OCI-LY1 (cell line): ENCODE data around the gene SOCS1.

ENCODE experiments used
- H2AFZ ChIP-seq: fragments of 200-600 bp; sonication (generic), shearing (Covaris generic); 2 replicates; pipeline ENCODE4 v1.6.0; 2014; ENCODE audit warnings: antibody characterized with exemption, mild to moderate bottlenecking, low read length
- H3F3A ChIP-seq: fragments of 200-600 bp; sonication (generic), shearing (Covaris generic); 2 replicates; pipeline ENCODE4 v1.6.0; 2014; ENCODE audit warnings: mild to moderate bottlenecking, antibody characterized with exemption, low read length, moderate library complexity; ENCODE audit not compliant: insufficient read depth
- H3K27ac ChIP-seq: fragments of 200-600 bp; sonication (generic); 2 replicates; pipeline ENCODE4 v1.5.1; 2014; ENCODE audit warnings: low read length, mixed run types, mild to moderate bottlenecking, low read depth; ENCODE audit not compliant: poor library complexity, severe bottlenecking
- H3K27me3 ChIP-seq: fragments of 200-600 bp; sonication (generic); 2 replicates; pipeline ENCODE4 v1.6.0; 2014; ENCODE audit warnings: antibody characterized with exemption, mild to moderate bottlenecking, low read length, moderate library complexity; ENCODE audit not compliant: insufficient read depth
- H3K36me3 ChIP-seq: fragments of 200-600 bp; sonication (generic); 2 replicates; pipeline ENCODE4 v1.6.1; 2014; ENCODE audit warnings: mild to moderate bottlenecking, antibody characterized with exemption, low read length, moderate library complexity, mixed read lengths; ENCODE audit not compliant: insufficient read depth
- H3K4me1 ChIP-seq: fragments of 200-600 bp; sonication (generic); 2 replicates; pipeline ENCODE4 v1.5.1; 2014; ENCODE audit warnings: mild to moderate bottlenecking, low read length, moderate library complexity; ENCODE audit not compliant: insufficient read depth, severe bottlenecking
- H3K4me2 ChIP-seq: fragments of 200-600 bp; sonication (generic), shearing (Covaris generic); 2 replicates; pipeline ENCODE4 v1.6.1; 2014; ENCODE audit warnings: low read length
- H3K4me3 ChIP-seq: fragments of 200-600 bp; sonication (generic); 2 replicates; pipeline ENCODE4 v1.5.1; 2014; ENCODE audit warnings: low read length, low read depth, mild to moderate bottlenecking, mixed read lengths; ENCODE audit not compliant: poor library complexity, severe bottlenecking
- H3K79me2 ChIP-seq: fragments of 200-600 bp; shearing (Covaris generic); 2 replicates; pipeline ENCODE4 v1.6.1; 2016; ENCODE audit warnings: mixed run types, low read length, mixed read lengths; ENCODE audit not compliant: insufficient read depth
- H3K9ac ChIP-seq: fragments of 200-600 bp; sonication (generic), shearing (Covaris generic); 2 replicates; pipeline ENCODE4 v1.6.1; 2014; ENCODE audit warnings: mild to moderate bottlenecking, low read length, mixed read lengths
- H3K9me2 ChIP-seq: fragments of 200-600 bp; sonication (generic), shearing (Covaris generic); 2 replicates; pipeline ENCODE4 v1.6.1; 2014; ENCODE audit warnings: low read depth, mild to moderate bottlenecking, low read length, mixed read lengths
- H3K9me3 ChIP-seq: fragments of 200-600 bp; shearing (Covaris generic); 2 replicates; pipeline ENCODE4 v1.6.1; 2014; ENCODE audit warnings: low read length, mixed read lengths
- H4K20me1 ChIP-seq: fragments of 200-600 bp; sonication (generic), shearing (Covaris generic); 2 replicates; pipeline ENCODE4 v1.6.0; 2016; ENCODE audit warnings: mild to moderate bottlenecking, low read length; ENCODE audit not compliant: insufficient read depth
- EZH2 ChIP-seq: fragments of 200-600 bp; sonication (generic), shearing (Covaris generic); IDR thresholded peaks from 2 replicates; pipeline ENCODE4 v1.8.0; 2017; ENCODE audit warnings: borderline replicate concordance, mixed run types, mild to moderate bottlenecking, antibody characterized with exemption, low read length, moderate library complexity, mixed read lengths
- TF ChIP-seq, protein P1 (sequence below): fragments of 200-600 bp; sonication (generic), shearing (Covaris generic); IDR thresholded peaks from 2 replicates; pipeline ENCODE4 v1.5.1; 2017; ENCODE audit warnings: mild to moderate bottlenecking, antibody characterized with exemption, low read length, moderate library complexity, mixed read lengths

SOCS1 gene

DNA sequence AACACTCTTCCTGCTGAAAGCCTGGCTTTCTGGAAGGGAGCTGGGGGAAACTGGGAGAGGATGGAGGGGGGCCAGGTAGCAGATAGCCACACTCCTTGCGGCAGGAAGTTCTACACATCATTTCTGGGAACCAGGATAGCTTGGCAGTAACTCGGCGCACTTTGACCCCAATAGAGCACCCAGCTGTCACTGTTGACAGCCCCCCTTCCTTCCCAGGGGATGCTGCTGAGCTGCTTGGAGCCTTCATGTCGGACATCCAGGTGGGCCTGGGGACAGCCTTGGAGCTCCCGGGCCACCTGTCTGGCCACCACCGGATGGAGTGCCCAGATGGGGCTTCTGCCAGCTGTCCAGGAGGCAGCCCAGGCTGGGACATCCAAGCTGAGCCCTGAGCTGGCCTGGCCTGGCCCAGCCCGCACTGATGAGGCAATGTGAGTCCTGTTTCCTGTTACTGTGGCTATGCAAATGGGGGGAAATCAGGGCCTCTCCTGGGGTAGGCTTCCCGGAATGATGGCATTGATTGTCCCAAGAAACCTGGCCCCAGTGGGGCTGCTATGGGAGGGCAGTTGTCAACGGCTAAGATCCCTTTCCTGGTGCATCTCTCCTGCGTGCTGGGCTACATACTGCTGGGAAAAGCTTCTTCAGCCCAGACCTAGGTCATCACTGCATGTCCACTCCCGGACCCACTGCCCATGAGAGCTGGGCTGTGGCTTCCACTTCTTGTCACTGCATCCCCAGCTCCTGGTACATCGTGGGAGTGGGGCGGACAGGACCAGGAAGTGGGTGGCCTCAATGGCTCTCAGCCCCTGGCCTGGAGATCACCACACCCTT, 50.0 kb downstream of the SOCS1 start:
- no peak for TF ChIP-seq EZH2
- TF ChIP-seq, protein P1, sequence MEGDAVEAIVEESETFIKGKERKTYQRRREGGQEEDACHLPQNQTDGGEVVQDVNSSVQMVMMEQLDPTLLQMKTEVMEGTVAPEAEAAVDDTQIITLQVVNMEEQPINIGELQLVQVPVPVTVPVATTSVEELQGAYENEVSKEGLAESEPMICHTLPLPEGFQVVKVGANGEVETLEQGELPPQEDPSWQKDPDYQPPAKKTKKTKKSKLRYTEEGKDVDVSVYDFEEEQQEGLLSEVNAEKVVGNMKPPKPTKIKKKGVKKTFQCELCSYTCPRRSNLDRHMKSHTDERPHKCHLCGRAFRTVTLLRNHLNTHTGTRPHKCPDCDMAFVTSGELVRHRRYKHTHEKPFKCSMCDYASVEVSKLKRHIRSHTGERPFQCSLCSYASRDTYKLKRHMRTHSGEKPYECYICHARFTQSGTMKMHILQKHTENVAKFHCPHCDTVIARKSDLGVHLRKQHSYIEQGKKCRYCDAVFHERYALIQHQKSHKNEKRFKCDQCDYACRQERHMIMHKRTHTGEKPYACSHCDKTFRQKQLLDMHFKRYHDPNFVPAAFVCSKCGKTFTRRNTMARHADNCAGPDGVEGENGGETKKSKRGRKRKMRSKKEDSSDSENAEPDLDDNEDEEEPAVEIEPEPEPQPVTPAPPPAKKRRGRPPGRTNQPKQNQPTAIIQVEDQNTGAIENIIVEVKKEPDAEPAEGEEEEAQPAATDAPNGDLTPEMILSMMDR, result no peak
- H3K4me2 ChIP-seq, result no peak overlapping the region
- no peaks in the 10 kb centered on the region for H4K20me1 ChIP-seq
- no peak overlapping the region for H3K9ac ChIP-seq
- H3K27me3 ChIP-seq, result peaks cover 26% of the 10 kb centered on the region
- peaks cover 7% of the 10 kb centered on the region; the same call in 1 of the 2 replicates for H3K36me3 ChIP-seq
- H2AFZ ChIP-seq, result no peak overlapping the region
- peaks cover 7% of the 10 kb centered on the region; the same call in 1 of the 2 replicates for H3K9me3 ChIP-seq
- no peak overlapping the region for H3K27ac ChIP-seq
- no peaks in the 10 kb centered on the region for H3K4me1 ChIP-seq
- no peak overlapping the region for H3K4me3 ChIP-seq
- no peaks in the 10 kb centered on the region for H3F3A ChIP-seq
- no peaks in the 10 kb centered on the region for H3K79me2 ChIP-seq
- no peaks in the 10 kb centered on the region for H3K9me2 ChIP-seq

DNA sequence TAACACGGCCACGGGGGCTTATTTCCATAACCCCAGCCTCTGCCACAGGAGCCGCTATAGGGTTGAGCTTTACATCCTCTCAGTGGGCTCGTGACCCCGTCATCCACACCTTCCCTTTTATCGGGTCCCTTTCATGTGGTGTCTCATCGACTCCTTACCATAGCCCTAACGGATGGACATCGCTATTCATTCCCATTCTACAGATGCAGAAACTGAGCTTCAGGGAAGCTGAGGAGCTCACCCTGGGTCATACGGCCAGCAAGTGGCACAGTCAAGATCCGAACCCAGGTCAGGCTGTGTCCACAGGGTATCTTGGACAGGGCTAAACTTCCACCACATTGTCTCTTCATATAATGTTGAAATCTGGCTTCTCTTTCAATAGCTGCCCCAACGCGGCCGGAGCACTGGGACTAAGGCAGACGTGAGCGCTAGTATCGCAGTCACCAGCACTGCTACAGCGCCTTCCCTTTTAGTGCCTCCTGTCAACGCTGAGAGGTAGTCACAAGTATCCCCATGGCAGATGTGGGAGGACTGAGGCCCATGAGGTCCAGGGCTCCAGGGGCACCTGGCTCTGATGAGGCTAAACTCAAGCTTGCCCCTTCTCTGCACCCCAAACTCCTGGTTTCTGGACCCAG, 50.8 kb downstream of the SOCS1 start:
- Histone ChIP-seq H3K27me3 (peaks cover 26% of the 10 kb centered on the region), H3K4me3 (no peak overlapping the region), H3K79me2 (no peaks in the 10 kb centered on the region), H3K9ac (no peak overlapping the region), H3K27ac (no peak overlapping the region), H3K4me1 (no peaks in the 10 kb centered on the region), H3K36me3 (peaks cover 7% of the 10 kb centered on the region; the same call in 1 of the 2 replicates), H3F3A (no peaks in the 10 kb centered on the region), H4K20me1 (no peaks in the 10 kb centered on the region), H3K4me2 (no peak overlapping the region), H3K9me3 (peaks cover 7% of the 10 kb centered on the region; the same call in 1 of the 2 replicates), H3K9me2 (no peaks in the 10 kb centered on the region), H2AFZ (no peak overlapping the region)
- TF ChIP-seq, protein P1, result no peak
- TF ChIP-seq EZH2, result no peak

DNA sequence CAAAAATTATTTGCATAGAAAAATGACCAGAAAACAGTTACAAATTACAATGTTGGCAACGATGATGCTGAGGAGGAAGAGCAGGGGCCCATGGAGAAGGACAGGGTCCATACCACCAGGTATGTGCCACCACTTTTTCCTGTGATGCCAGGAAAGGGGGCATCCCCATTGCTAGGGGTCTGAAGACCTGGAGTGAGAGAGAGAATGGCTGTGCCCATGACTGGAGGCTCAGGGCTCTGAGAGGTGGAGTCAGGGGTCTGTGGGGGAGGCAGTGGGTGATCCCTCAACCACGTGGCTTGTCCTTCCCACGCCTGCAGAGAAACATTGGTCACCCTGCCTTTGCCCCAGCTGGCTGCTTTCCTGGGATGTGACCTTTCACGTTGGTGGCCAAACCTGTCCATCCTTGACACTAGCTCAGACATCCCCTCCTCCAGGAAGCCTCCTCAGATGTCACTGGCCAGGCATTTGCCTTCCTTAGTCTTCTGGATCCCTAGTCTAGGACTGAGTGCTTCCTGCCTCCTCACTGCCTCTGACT, 51.4 kb downstream of the SOCS1 start:
- no peak overlapping the region for H3K9ac ChIP-seq
- H4K20me1 ChIP-seq, result no peaks in the 10 kb centered on the region
- no peak overlapping the region for H3K4me2 ChIP-seq
- H3K4me1 ChIP-seq, result no peaks in the 10 kb centered on the region
- H3K9me3 ChIP-seq, result peaks cover 7% of the 10 kb centered on the region; the same call in 1 of the 2 replicates
- no peaks in the 10 kb centered on the region for H3K79me2 ChIP-seq
- peaks cover 26% of the 10 kb centered on the region for H3K27me3 ChIP-seq
- no peak overlapping the region for H2AFZ ChIP-seq
- no peak overlapping the region for H3K27ac ChIP-seq
- no peak for TF ChIP-seq EZH2
- TF ChIP-seq, protein P1, result no peak
- H3F3A ChIP-seq, result no peaks in the 10 kb centered on the region
- no peaks in the 10 kb centered on the region for H3K9me2 ChIP-seq
- no peak overlapping the region for H3K4me3 ChIP-seq
- H3K36me3 ChIP-seq, result peaks cover 7% of the 10 kb centered on the region; the same call in 1 of the 2 replicates
